Epithelial cell of esophagus (primary cell): ENCODE data around the gene IFNG-AS1.

Source experiments
- DNase-seq: peaks from one replicate; pipeline ENCODE4 v3.0.0; 2010; ENCODE audit warnings: low read depth
- H3K4me3 ChIP-seq: 2 replicates; pipeline ENCODE4 v1.5.1; 2011; ENCODE audit warnings: mild to moderate bottlenecking, low read length, control low read depth
- TF ChIP-seq, protein P1 (sequence below): IDR thresholded peaks from 2 replicates; pipeline ENCODE4 v1.5.1; 2011; ENCODE audit warnings: low read depth, mild to moderate bottlenecking, low read length, control low read depth, inconsistent platforms; ENCODE audit not compliant: insufficient read depth; ENCODE audit errors: missing control alignments

IFNG-AS1 gene

DNA sequence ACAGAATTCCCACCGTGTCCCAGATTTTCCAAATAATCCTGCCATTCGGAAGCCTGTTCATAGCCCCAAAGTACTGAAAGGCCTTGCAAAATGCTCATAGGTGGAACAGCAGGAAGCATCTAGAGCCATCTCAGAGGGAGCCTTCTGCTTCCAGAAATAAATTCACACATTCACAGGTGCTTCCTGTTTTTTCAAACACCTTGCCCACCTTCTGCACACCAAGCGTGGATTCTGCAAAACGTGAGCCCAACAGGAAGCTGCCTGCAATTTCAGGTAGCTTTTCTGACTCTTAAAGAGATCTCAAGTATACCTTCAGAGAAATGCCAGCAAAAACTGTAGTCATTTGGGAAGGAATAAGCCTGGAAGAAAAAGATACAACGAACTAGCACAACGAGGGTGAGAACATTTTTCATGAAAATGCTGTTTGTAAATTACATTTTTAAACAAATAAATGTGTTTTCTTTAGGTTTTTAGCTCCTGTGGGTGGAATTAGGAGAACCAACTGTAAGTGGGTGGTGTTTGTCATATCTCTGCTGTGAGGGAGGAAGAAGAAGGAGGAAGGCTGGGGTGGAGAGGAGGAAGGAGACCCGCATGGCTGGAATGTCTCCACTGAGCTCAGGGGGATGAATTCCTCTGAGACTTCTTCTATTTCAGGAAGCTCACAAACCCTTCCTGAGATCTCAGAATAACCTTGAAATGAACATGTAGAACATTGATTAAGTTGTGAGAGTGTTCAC lies at the start of gene IFNG-AS1:
Gene IFNG-AS1, plus strand, starts transcription at position 264 of the 737 bp plus-strand sequence.
- TF ChIP-seq, protein P1, sequence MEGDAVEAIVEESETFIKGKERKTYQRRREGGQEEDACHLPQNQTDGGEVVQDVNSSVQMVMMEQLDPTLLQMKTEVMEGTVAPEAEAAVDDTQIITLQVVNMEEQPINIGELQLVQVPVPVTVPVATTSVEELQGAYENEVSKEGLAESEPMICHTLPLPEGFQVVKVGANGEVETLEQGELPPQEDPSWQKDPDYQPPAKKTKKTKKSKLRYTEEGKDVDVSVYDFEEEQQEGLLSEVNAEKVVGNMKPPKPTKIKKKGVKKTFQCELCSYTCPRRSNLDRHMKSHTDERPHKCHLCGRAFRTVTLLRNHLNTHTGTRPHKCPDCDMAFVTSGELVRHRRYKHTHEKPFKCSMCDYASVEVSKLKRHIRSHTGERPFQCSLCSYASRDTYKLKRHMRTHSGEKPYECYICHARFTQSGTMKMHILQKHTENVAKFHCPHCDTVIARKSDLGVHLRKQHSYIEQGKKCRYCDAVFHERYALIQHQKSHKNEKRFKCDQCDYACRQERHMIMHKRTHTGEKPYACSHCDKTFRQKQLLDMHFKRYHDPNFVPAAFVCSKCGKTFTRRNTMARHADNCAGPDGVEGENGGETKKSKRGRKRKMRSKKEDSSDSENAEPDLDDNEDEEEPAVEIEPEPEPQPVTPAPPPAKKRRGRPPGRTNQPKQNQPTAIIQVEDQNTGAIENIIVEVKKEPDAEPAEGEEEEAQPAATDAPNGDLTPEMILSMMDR = no peak
- H3K4me3 ChIP-seq = no peak within 1 kb of the TSS
- DNase-seq = no peak

DNA sequence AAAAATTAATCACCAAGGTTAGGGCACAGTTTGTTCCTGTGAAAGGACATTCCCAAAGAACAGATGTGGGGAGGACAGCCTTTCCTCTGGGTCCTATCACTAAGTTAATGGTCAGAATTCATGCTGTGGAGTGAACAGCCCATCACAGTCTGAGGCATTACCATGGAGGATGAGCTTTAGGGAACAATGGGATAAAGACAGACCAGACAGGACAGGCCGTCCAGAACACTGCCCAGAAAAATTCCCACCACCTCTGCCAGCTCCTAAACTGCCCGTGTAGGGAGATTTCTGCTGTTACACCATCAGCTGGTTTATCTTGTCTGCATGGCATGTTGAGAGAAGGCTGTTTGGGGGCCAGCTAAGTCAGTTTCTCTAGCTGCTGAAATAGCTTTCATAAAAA lies 49.6 kb upstream of the IFNG-AS1 start:
- DNase-seq = no peak
- TF ChIP-seq, protein P1 = no peak

DNA sequence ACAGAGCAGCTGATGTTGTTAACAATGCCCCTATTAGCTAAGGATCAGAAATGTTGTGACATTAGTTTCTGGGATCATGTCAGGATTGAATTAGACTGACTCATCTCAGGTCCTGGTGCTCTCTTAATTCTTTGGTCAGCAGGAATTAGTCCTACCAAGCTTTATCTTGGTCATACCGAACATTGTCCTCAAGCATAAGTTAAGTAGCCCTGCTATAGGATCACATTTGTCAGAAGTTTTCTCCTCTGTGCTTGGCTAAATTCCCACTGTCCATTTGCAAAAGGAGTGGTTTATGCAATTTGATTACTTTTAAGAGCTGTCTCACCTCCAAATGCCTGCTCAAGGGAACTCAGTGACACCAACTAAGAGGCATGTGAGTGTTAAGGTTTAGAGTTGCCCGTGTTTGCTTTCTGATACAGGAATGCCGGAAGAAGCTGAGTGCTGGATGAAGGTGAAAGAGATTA lies 48.4 kb upstream of the IFNG-AS1 start:
- H3K4me3 ChIP-seq = no peak overlapping the region
- peak; percentile 69 for DNase-seq
- TF ChIP-seq, protein P1 = no peak

More for the DNA sequence above, 49.6 kb upstream of the IFNG-AS1 start:
- no peak overlapping the region for H3K4me3 ChIP-seq

DNA sequence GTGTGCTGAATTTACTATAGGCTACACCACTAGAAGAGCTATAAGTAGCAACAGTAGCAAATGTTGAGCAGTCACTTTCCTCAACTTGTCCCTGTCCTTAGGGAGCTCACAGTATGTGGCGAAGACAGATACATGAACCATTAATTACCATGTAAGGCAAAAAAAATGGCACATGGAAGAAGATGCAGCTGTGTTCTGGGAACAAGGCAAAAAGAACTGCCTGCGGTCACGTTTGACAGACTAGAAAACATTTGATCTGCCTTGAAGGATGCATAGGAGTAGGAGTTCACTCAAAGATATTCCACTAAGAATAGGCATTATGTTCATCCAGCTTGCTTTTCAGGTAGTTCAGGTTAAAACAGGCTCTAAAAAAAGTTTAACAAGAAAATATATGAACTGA lies 46.5 kb upstream of the IFNG-AS1 start:
- H3K4me3 ChIP-seq = no peak overlapping the region
- TF ChIP-seq, protein P1 = no peak
- DNase-seq = no peak

DNA sequence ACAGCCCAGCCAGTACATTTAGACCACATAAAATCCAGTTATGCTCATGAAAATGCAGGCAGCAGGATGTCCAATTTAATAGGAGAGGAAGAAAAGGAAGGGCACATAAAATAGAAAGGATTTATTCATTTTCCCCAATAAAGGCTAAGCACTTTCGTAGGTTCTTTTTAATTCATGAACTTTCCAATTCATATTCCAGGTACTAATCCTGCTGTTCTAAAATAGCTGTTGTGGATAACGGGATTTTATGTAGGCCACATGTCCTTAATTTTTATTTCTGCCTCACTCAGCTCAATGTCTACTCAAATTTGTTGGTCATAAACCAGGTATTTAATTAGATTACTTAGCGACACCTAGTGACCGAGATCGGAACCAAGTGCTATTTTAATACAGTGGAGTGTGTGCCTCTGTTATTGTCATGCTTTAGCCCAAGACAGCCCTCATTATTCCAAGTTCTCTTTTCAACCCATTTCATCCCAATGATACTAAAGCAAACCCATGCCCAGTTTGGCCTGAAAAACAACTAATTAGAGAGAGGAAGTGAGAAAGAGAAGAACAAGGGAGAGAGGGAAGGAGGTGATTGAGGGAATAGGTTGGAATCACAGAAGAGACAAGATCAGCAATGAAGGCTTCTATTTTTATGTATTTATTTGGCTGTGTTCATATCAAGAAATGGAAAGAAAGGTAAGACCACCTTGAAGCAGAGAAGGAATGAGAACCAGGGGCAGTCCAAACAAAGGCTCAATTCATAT lies 45.9 kb upstream of the IFNG-AS1 start:
- peak; percentile 77 for DNase-seq
- H3K4me3 ChIP-seq = no peak overlapping the region
- TF ChIP-seq, protein P1 = peak; percentile 67

- H3K4me3 ChIP-seq = no peak overlapping the region
- TF ChIP-seq, protein P1 = no peak
- DNase-seq = no peak
These were observed 45.2 kb upstream of the IFNG-AS1 start for GRCh38 chr12:67944093-67944492.
